IMR-90 (cell line): ENCODE data around the gene SNX22. TPM values are rescaled to one million over a fixed set of nuclear protein-coding genes. Genes with fewer than 3 reads are reported as not detected.

Experiments used
- ATAC-seq: fragments of 200-7000 bp; cut with Tn5 transposase; 2 replicates; pipeline ENCODE4 v1.9.1; 2020; ENCODE audit warnings: low read depth, mild to moderate bottlenecking, moderate library complexity
- BruUV-seq: library from RNA; stranded (reverse); fragments of 400-500 nt; replicated peaks from 2 replicates; lab custom pipeline; 2021; lab: Mats Ljungman, UMichigan
- CTCF ChIA-PET: fragments of 300-600 bp; formaldehyde crosslinking; extraction: SDS; loops from one replicate; lab custom pipeline; 2021; ENCODE audit warnings: antibody characterized with exemption; lab: Yijun Ruan, JAX
- POLR2A ChIA-PET: fragments of 300-600 bp; sonication (Branson Sonifier 250); formaldehyde crosslinking; loops from one replicate; lab custom pipeline; 2022; ENCODE audit warnings: antibody characterized with exemption; ENCODE audit not compliant: unreplicated experiment; lab: Charles Lee
- DNase-seq: peaks from one replicate; pipeline ENCODE4 v3.0.0; 2013
- H2AFZ ChIP-seq: replicated peaks from 2 replicates; pipeline ENCODE3; 2013; ENCODE audit warnings: low read length, mild to moderate bottlenecking; ENCODE audit not compliant: poor library complexity
- H2AK5ac ChIP-seq: 2 replicates; pipeline ENCODE4 v1.6.1; 2013; ENCODE audit warnings: low read depth, low read length, inconsistent platforms
- H2AK9ac ChIP-seq: replicated peaks from 2 replicates; pipeline ENCODE3; 2013; ENCODE audit warnings: mild to moderate bottlenecking, low read depth, low read length, moderate library complexity; ENCODE audit not compliant: poor library complexity
- H2BK120ac ChIP-seq: 2 replicates; pipeline ENCODE4 v1.6.1; 2013; ENCODE audit warnings: low read depth, low read length, inconsistent platforms
- H2BK15ac ChIP-seq: 3 replicates; pipeline ENCODE4 v1.6.1; 2013; ENCODE audit warnings: low read depth, low read length, inconsistent platforms
- H2BK20ac ChIP-seq: 2 replicates; pipeline ENCODE4 v1.6.1; 2013; ENCODE audit warnings: low read depth, mild to moderate bottlenecking, inconsistent platforms, low read length, moderate library complexity
- H2BK5ac ChIP-seq: 2 replicates; pipeline ENCODE4 v1.6.1; 2013; ENCODE audit warnings: mild to moderate bottlenecking, low read depth, low read length, inconsistent platforms; ENCODE audit not compliant: poor library complexity, severe bottlenecking
- H3K14ac ChIP-seq: replicated peaks from 2 replicates; pipeline ENCODE4 v1.6.1; 2013; ENCODE audit warnings: low read depth, low read length, inconsistent platforms
- H3K18ac ChIP-seq: 2 replicates; pipeline ENCODE4 v1.6.1; 2013; ENCODE audit warnings: low read depth, low read length, control low read depth
- H3K23ac ChIP-seq: 2 replicates; pipeline ENCODE4 v1.6.1; 2013; ENCODE audit warnings: low read depth, low read length, inconsistent platforms
- H3K27ac ChIP-seq: 2 replicates; pipeline ENCODE4 v1.5.1; 2013; ENCODE audit warnings: mild to moderate bottlenecking, control low read depth, low read length; ENCODE audit not compliant: insufficient read depth
- H3K27me3 ChIP-seq: 2 replicates; pipeline ENCODE4 v1.6.1; 2013; ENCODE audit warnings: low read length; ENCODE audit not compliant: control insufficient read depth, insufficient read depth
- H3K36me3 ChIP-seq: 2 replicates; pipeline ENCODE4 v1.6.1; 2013; ENCODE audit warnings: low read length, mixed read lengths; ENCODE audit not compliant: control insufficient read depth, insufficient read depth
- H3K4ac ChIP-seq: 2 replicates; pipeline ENCODE4 v1.6.1; 2013; ENCODE audit warnings: low read depth, low read length, inconsistent platforms
- H3K4me1 ChIP-seq: 2 replicates; pipeline ENCODE4 v1.6.1; 2013; ENCODE audit warnings: low read length, mixed read lengths; ENCODE audit not compliant: control insufficient read depth, insufficient read depth
- H3K4me2 ChIP-seq: 2 replicates; pipeline ENCODE4 v1.6.1; 2013; ENCODE audit warnings: low read depth, mild to moderate bottlenecking, control low read depth, low read length, moderate library complexity
- H3K4me3 ChIP-seq: 2 replicates; pipeline ENCODE4 v1.5.1; 2013; ENCODE audit warnings: low read depth, mild to moderate bottlenecking, control low read depth, low read length, moderate library complexity; ENCODE audit not compliant: insufficient read depth
- H3K56ac ChIP-seq: 2 replicates; pipeline ENCODE4 v1.6.1; 2013; ENCODE audit warnings: low read length, inconsistent platforms; ENCODE audit not compliant: insufficient read depth; ENCODE audit errors: extremely low read depth
- H3K79me1 ChIP-seq, 2 experiments: 2 replicates each; pipeline ENCODE4 v1.6.1; 2013; ENCODE audit warnings: low read length in 2 of 2, inconsistent platforms in 1 of 2, low read depth in 1 of 2
- H3K9ac ChIP-seq: 2 replicates; pipeline ENCODE4 v1.6.1; 2013; ENCODE audit warnings: low read depth, low read length, control low read depth
- H3K9me1 ChIP-seq: 2 replicates; pipeline ENCODE4 v1.6.1; 2013; ENCODE audit warnings: low read length, inconsistent platforms; ENCODE audit not compliant: insufficient read depth
- H3K9me3 ChIP-seq: 2 replicates; pipeline ENCODE4 v1.6.1; 2013; ENCODE audit warnings: low read length; ENCODE audit not compliant: control insufficient read depth, insufficient read depth
- H4K20me1 ChIP-seq: 2 replicates; pipeline ENCODE4 v1.6.1; 2013; ENCODE audit warnings: low read length, inconsistent platforms; ENCODE audit not compliant: insufficient read depth
- H4K5ac ChIP-seq: 2 replicates; pipeline ENCODE4 v1.6.1; 2013; ENCODE audit warnings: mild to moderate bottlenecking, low read depth, low read length, control low read depth
- H4K8ac ChIP-seq, 2 experiments: 2 replicates each; pipeline ENCODE4 v1.6.1; 2013; ENCODE audit warnings: low read depth in 2 of 2, low read length in 2 of 2, control low read depth in 1 of 2, inconsistent platforms in 1 of 2
- H4K91ac ChIP-seq: 2 replicates; pipeline ENCODE4 v1.6.1; 2013; ENCODE audit warnings: low read depth, low read length, inconsistent platforms; ENCODE audit not compliant: insufficient read depth
- BHLHE40 ChIP-seq: fragments of 150-350 bp; IDR thresholded peaks from 2 replicates; pipeline ENCODE4 v1.6.1; 2016; ENCODE audit warnings: mild to moderate bottlenecking, low read depth, low read length
- CEBPB ChIP-seq: IDR thresholded peaks from 2 replicates; pipeline ENCODE4 v1.6.1; 2012; ENCODE audit warnings: low read depth, low read length, improper control_type of control experiment
- CHD1 ChIP-seq: IDR thresholded peaks from 2 replicates; pipeline ENCODE4 v1.6.1; 2012; ENCODE audit warnings: low read depth, low read length, improper control_type of control experiment
- ELK1 ChIP-seq: fragments of 150-350 bp; IDR thresholded peaks from 2 replicates; pipeline ENCODE4 v1.6.1; 2016; ENCODE audit warnings: low read depth, mild to moderate bottlenecking, low read length, moderate library complexity, borderline replicate concordance
- MAFK ChIP-seq: IDR thresholded peaks from 2 replicates; pipeline ENCODE4 v1.6.1; 2012; ENCODE audit warnings: low read depth, low read length, improper control_type of control experiment
- MAZ ChIP-seq: IDR thresholded peaks from 2 replicates; pipeline ENCODE4 v1.6.1; 2012; ENCODE audit warnings: low read depth, mild to moderate bottlenecking, low read length, improper control_type of control experiment, moderate library complexity, borderline replicate concordance
- MXI1 ChIP-seq: IDR thresholded peaks from 2 replicates; pipeline ENCODE4 v1.6.1; 2012; ENCODE audit warnings: low read depth, mild to moderate bottlenecking, low read length, moderate library complexity, borderline replicate concordance
- NFE2L2 ChIP-seq: fragments of 150-350 bp; IDR thresholded peaks from 2 replicates; pipeline ENCODE4 v1.6.1; 2016; ENCODE audit warnings: low read depth, mild to moderate bottlenecking, low read length
- POLR2A ChIP-seq: IDR thresholded peaks from 2 replicates; pipeline ENCODE4 v1.6.1; 2012; ENCODE audit warnings: mild to moderate bottlenecking, low read depth, low read length
- RAD21 ChIP-seq: IDR thresholded peaks from 2 replicates; pipeline ENCODE4 v1.6.1; 2012; ENCODE audit warnings: low read length, improper control_type of control experiment
- RCOR1 ChIP-seq: IDR thresholded peaks from 2 replicates; pipeline ENCODE4 v1.6.1; 2012; ENCODE audit warnings: mild to moderate bottlenecking, low read length, improper control_type of control experiment; ENCODE audit not compliant: insufficient replicate concordance
- RFX5 ChIP-seq: IDR thresholded peaks from 2 replicates; pipeline ENCODE4 v1.8.0; 2012; ENCODE audit warnings: low read depth, mild to moderate bottlenecking, low read length, moderate library complexity
- SMC3 ChIP-seq: fragments of 150-350 bp; IDR thresholded peaks from 2 replicates; pipeline ENCODE4 v1.6.1; 2016; ENCODE audit warnings: low read depth, mild to moderate bottlenecking, antibody characterized with exemption, low read length, moderate library complexity
- WGBS, 2 experiments: methylation state at CpG; one replicate each; pipeline versions ENCODE4 v1.1.5 to v1.1.7; 2013; ENCODE audit warnings: missing lambda C conversion rate in 2 of 2; ENCODE audit not compliant: insufficient read length in 1 of 2; ENCODE audit errors: extremely low coverage in 2 of 2; 5-methylcytosine and 5-hydroxymethylcytosine counted together
- dilution Hi-C: fragments of 300-500 bp; cut with HindIII; formaldehyde crosslinking; loops from one replicate; pipeline ENCODE4 v1.14.3; 2018; ENCODE audit warnings: low sequenced_read_pairs; ENCODE audit not compliant: unreplicated experiment
- in situ Hi-C: fragments of 300-500 bp; cut with MboI; formaldehyde crosslinking; loops from 3 replicates; pipeline ENCODE4 v1.14.3; 2019; ENCODE audit warnings: low sequenced_read_pairs, inconsistent platforms, mixed read lengths
- intact Hi-C: fragments of 100-400 bp; cut with micrococcal nuclease; formaldehyde crosslinking; loops from 2 replicates; pipeline ENCODE4 v1.10.0; 2022
- polyA plus RNA-seq, 3 experiments: library from polyadenylated mRNA; depleted of rRNA; stranded (reverse); fragments of >200 nt; gene quantifications; 2 replicates each; pipeline ENCODE4 v1.2.3, GENCODE V29; 2012; ENCODE audit warnings: low replicate concordance in 1 of 3
- total RNA-seq: library from RNA; depleted of rRNA; stranded (reverse); fragments of >200 nt; gene quantifications from 2 replicates; pipeline ENCODE4 v1.2.3, GENCODE V29; 2012
- TF ChIP-seq, protein P1 (sequence below): fragments of 150-350 bp; IDR thresholded peaks from 2 replicates; pipeline ENCODE4 v1.6.1; 2017; ENCODE audit warnings: mild to moderate bottlenecking, antibody characterized with exemption, low read length, low read depth

Gene SNX22
- total and polyA plus RNA-seq, 2 of the 4 experiments (the other 2 are of a cell fraction), result 0.12 to 0.18 TPM

DNA sequence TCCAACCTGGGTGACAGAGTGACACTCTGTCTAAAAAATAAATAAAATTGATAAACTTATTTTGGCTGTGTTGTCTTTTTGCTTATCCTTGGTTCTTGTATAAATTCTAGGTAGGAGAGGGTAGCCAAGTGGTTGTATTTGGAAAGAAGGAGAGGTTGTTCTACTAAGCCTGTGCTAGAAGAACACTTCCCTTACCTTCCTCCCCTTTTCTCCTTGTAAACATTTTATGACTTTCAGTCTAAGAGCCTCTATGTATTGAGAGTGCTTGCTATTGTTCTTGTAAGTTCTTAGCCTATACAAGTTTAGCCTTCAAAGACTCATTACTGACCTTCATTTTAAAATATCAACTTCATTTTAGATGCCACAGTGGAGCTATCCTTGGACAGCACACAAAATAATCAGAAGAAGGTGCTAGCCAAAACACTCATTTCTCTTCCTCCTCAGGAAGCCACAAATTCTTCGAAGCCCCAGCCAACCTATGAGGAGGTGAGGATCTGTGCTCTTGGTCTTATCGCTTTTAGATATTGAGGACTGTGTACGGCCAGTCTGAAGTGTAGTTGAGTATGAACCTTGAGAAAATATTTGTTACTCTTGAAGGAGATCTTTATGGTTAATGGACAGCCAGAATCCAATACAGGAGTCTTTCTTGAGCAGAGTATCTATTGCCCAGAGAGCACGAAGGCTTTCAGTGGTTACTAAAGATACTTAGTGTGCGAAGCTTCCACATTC lies 33.6 kb upstream of the SNX22 start:
- no peak overlapping the region for H3K27ac ChIP-seq
- H3K27me3 ChIP-seq, result no peaks in the 10 kb centered on the region
- no peaks in the 10 kb centered on the region for H3K9me3 ChIP-seq
- in situ Hi-C loops, result no loop called here
- no peak for DNase-seq
- H2BK120ac ChIP-seq, result no peak overlapping the region
- no peaks in the 10 kb centered on the region for H4K20me1 ChIP-seq
- intact Hi-C loops, result no loop called here
- TF ChIP-seq BHLHE40, result no peak
- no peak for TF ChIP-seq MXI1
- TF ChIP-seq MAFK, result no peak
- TF ChIP-seq NFE2L2, result no peak
- TF ChIP-seq CEBPB, result no peak
- TF ChIP-seq RCOR1, result no peak
- no peak for TF ChIP-seq POLR2A
- TF ChIP-seq RFX5, result no peak
- no peak for TF ChIP-seq CHD1
- no peak for TF ChIP-seq MAZ
- TF ChIP-seq, protein P1, sequence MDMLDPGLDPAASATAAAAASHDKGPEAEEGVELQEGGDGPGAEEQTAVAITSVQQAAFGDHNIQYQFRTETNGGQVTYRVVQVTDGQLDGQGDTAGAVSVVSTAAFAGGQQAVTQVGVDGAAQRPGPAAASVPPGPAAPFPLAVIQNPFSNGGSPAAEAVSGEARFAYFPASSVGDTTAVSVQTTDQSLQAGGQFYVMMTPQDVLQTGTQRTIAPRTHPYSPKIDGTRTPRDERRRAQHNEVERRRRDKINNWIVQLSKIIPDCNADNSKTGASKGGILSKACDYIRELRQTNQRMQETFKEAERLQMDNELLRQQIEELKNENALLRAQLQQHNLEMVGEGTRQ, result no peak
- TF ChIP-seq ELK1, result no peak
- no peak for TF ChIP-seq SMC3
- no peak for TF ChIP-seq RAD21
- no peak overlapping the region for H2BK5ac ChIP-seq
- no peak overlapping the region for H3K4me2 ChIP-seq
- no peak overlapping the region for H3K9ac ChIP-seq
- no peaks in the 10 kb centered on the region; the same call in 1 of the 2 replicates for H3K4me1 ChIP-seq
- no peak for ATAC-seq
- no peak overlapping the region for H3K56ac ChIP-seq
- ChIA-PET POLR2A (no interaction called here), CTCF (no interaction called here)
- H2BK20ac ChIP-seq, result no peak overlapping the region
- H3K9me1 ChIP-seq, result peaks cover 3% of the 10 kb centered on the region; the same call in 1 of the 2 replicates
- no peak overlapping the region for H4K5ac ChIP-seq
- peaks cover 46% of the 10 kb centered on the region for H3K36me3 ChIP-seq
- H2AK9ac ChIP-seq, result no peak overlapping the region
- dilution Hi-C loops, result no loop called here
- no peak overlapping the region for H3K18ac ChIP-seq
- no peak overlapping the region for H4K91ac ChIP-seq
- no peak overlapping the region for H3K4me3 ChIP-seq
- H3K4ac ChIP-seq, result no peak overlapping the region
- no peak overlapping the region for H2AK5ac ChIP-seq
- H4K8ac ChIP-seq, result no peak overlapping the region
- H3K79me1 ChIP-seq, result peaks cover 22 to 32% of the 10 kb centered on the region in 2 experiments
- no peak overlapping the region for H3K23ac ChIP-seq
- 100% methylated on average over 1 of the region's 5 CpGs; no CpG with 5 or more reads in 1 of the 2 experiments for WGBS, 2 experiments
- BruUV-seq, result no TSS peak
- H2BK15ac ChIP-seq, result no peak overlapping the region
- no peak overlapping the region for H2AFZ ChIP-seq
- H3K14ac ChIP-seq, result no peak overlapping the region
